HL-60/S4 (cell line): ENCODE measurements around the gene NPS.

Source experiments
- in situ Hi-C: fragments of 300-500 bp; cut with MboI; formaldehyde crosslinking; loops from 2 replicates; pipeline ENCODE4 v1.14.3; 2022; ENCODE audit warnings: low sequenced_read_pairs

The NPS gene

DNA sequence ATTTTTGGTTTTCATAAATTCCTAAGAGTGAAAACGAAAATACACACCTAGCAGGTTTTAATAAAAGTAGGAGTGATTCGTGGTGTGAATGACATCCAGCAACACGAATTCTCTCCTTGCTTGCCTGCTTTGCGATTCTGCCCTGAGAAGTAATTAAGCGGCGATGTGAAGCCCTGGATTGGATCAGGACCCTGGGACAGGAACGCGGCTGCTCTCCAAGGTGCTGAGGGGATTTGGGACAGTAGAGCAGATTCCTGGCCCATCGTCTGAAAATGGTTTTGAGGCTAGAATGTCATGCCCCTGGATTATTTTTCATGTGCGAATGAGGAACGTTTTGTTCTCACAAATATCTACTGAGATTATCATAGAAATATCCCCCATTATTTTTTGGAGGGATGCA is 7.8 kb downstream of the NPS start:
- in situ Hi-C loops, result no loop called here

DNA sequence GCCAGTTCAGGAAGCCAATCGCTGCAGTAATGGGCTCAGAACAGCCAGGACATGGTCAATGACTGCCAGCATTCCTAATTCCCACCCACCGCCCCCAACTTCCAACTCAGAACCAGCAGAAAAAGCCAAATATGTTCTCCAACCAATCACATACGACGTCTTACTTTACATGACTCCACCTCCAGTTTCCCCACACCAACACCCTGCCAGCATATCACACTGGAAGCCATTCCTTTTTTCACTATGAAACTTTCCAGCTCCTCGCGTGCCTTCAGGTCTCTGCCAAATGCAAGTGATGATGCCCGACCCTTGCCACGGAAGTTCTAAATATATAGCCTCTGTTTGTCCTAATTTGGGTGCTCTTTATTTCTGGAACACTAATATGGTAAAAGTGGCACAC is 12.5 kb downstream of the NPS start:
- in situ Hi-C loops, result no loop called here

DNA sequence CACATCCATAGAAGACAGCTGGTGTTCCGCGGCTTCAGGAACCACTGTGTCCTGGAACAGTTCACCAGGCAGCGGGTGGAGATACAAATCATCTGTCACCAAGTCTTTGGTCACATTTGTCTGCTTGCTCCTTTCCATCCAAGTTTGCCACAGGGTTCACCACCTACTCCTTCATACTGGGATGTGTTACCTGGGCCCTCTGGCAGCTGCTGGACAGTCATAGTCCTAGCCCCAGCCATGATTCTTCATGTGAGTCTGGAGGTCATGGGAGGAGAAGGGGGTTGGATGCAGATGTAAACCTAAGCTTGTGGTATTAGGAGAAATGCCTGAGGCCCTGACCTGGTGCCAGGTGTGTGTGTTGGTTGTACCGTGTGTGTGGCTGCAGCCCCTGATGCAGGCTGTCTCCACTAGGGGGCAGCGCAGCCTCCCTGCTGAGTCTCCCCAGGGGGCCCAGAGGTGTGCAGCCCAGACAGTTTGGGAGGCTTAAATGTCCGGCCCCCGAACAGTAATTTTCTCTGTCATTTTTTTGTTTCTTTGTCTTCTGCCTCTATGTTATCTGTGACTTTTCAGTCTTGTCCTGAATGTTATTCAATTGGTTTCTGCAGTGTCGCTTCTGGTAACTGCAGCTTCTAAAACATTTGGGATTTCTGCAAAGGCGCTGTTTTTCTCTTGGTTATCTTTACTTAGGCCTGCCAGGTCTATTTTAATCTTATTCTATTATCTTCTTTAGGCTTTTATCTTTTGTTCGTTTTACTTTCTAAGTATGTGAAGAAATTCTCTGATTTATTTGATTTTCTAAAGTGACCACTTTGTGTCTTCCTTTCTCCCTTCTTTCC is 14.8 kb downstream of the NPS start:
- in situ Hi-C loops, result no loop called here

DNA sequence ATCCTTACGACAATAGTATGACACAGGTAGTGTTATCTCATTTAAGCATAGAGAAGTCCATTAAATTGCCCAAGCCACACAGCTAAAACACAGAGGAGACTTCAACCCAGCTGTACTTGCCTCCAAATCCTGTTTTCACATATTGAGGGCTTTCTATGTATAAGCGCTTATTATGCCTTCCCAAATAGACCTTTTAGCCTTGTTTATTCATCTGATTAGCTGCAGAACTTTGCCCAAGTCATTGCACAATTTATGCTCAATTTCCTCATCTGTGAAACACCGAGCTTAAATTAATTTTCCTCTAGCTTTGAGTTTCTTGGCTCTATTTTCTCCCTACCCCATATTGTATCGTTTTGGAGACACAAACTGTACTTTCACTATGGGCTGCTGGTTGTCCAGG is 15.5 kb downstream of the NPS start:
- in situ Hi-C loops, result no loop called here

DNA sequence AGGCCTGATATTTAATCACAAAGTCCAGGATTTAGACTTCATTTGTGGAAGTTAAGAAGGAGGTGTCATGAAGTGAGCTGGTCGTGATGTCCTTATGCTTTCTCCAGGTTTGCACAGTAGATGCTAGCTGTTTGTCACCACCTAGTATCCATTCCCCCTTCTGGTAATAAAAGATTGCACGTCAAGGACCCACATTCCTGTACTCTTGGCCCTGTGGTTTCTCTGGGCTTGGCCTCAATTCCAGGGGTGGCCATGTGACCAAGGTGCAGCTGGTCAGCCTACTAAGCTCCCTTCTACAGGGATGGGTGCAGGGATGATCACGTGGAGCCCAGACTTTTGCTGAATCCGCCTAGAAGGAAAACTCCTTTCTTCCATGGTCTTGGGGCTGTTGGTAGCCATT is 16.5 kb downstream of the NPS start:
- in situ Hi-C loops, result no loop called here

DNA sequence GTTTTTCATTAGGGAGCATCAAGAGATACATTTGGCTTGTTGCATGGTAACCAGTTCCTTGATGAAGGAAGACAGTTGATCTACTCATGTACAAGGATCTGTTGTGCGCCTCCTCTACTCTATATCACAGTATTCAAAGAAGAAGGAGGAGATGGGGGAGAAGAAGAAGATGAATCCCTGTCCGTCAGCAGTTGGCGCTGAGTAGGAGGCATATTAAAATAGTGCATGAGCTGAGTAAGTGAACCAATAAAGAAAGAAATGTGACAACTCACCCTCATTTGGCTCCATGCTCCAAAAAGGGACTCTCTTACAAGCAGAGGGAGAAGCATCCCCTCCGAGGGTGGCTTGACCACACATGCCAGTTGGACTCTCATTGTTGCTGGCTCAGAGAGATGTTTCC is 20.1 kb downstream of the NPS start:
- in situ Hi-C loops, result no loop called here

GRCh38 chr10:127570036-127570435 is 20.9 kb downstream of the NPS start:
- in situ Hi-C loops, result no loop called here

GRCh38 chr10:127571386-127571785 is 22.3 kb downstream of the NPS start:
- in situ Hi-C loops, result no loop called here

- in situ Hi-C loops, result no loop called here
Measured at GRCh38 chr10:127576051-127576450, 26.9 kb downstream of the NPS start.

GRCh38 chr10:127576740-127577161 is 27.6 kb downstream of the NPS start:
- in situ Hi-C loops, result no loop called here

DNA sequence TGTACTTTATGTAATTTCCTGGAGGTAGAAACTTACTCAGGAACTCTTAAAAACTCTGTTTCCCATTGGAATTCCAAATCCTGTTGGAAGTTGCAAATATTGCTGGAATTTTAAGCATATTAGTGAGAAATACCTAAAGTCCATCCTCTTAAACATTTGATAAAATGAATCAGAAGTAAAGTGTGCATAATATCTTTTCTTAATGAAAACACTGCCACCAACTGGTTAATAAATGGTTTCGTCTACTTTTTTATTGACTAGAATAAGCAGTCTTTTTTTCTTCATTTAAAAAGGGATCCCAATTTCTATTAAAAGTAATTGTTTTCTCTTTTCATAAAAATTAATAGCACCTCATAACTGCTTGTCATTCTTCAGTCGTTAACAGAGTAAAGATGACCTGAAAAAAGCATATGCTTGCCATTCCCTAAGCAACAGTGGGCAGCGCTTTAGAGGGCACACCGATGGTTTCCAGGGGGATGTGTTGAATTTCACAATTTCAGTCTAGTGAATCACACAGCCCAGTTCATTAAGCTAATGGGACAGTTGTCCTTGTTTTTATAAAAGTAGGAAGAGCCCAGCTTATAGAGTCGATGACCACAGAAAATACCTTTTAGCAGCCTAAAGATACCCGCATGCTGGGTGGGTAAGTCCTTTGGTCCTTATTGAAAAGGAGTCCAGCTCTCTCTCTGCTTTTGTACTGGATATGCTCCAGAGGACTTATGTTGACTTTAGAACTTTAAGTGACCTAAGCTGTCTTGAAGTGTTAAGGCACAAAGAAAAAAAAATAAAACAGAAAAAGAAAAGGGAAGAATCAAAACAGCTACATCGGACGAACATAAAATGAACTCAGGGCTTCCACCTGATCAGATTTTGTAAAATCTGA is 28.5 kb downstream of the NPS start:
- in situ Hi-C loops, result no loop called here

DNA sequence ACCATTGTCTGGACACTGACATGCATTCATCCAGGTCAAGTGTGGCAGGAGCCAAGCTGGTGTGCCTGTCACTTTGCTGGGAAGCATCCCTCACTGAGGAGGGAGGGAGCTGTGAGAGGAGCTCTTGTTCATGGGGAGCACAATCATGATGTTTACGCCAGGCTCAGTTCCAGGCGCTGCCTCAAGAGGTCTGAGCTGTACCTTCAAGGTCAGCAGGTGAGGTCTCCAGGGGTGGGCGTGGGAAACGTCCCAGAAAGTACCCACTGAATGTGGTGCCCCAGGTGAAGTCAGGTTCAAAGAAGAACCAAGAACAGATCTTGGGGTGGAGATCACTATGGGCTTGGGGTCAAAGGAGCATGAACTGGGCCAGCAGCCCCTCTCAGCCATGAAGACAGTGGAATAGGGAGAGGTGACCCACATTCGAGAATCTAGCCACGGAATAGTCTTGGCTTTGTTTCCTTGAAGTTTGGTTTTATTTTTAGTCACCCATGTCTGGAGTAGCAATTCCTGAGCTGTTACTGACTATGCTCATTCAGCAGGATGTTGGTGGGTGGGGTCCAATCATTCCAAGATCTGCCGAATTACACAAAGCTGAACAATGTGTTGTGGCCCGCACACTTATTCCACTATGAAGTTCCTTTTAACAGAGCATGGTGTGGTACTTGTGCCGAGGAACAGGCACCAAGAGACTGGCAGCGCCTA is 29.3 kb downstream of the NPS start:
- in situ Hi-C loops, result no loop called here

GRCh38 chr10:127578961-127579305 is 29.8 kb downstream of the NPS start:
- in situ Hi-C loops, result no loop called here

DNA sequence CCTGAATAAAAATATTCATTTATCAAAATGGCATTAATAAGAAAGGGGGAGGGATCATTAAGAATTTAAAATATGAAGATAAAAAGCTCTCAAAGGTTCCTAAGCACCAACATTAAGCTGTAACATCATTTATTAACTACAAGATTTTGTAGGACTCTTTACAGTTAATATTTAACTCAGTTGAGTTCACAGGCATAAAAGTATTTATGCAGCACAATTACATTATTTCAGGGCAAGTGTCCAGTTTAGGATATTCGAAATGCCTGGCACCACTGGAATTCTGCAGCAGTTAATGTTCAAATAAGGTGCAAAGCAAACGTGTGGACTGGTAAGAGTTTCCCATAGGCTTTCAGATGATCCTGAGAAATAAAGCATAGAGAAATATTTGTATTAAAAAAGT is 30.5 kb downstream of the NPS start:
- in situ Hi-C loops, result no loop called here

DNA sequence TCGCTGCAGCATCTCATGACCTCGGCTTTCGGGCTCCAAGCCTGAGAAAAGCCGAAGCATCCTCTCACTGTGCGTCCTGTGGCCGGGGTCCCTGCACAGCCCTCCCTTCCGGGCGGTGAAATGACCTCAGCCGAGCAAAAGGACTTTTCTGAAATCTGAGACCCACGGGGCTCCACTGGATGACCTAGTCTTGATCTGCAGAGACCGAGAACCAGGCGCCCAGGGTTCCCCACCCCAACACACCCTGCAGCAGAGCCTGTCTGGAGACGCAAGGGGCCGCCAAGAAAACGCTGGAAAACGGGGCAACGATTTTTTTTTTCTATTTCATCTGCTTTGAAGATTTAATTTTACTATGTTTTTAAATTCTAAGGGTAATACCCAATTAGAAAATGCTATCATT is 31.7 kb downstream of the NPS start:
- in situ Hi-C loops, result no loop called here

DNA sequence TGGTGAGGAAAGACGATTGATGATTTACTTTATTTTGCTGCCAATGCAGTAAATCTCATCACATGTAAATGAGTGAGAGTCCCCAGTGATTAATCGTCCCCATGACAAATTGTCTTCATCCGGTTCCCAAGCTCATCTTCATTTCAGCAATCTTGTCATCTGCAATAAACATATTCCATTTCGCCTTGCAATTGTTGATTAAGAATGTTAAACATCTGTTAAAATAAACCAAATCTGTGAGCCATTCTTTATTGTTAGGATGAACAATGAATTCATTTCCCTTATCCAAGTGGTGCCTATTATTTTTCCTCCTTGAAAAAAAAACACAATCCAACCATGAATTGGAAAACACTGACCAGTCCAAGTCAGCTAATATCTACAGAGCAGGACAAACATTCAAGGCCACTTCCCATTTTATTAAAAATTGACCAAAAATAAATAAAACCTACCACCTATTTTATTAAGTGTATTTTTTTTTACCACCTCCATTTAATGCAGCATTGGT is 36.5 kb downstream of the NPS start:
- in situ Hi-C loops, result no loop called here

DNA sequence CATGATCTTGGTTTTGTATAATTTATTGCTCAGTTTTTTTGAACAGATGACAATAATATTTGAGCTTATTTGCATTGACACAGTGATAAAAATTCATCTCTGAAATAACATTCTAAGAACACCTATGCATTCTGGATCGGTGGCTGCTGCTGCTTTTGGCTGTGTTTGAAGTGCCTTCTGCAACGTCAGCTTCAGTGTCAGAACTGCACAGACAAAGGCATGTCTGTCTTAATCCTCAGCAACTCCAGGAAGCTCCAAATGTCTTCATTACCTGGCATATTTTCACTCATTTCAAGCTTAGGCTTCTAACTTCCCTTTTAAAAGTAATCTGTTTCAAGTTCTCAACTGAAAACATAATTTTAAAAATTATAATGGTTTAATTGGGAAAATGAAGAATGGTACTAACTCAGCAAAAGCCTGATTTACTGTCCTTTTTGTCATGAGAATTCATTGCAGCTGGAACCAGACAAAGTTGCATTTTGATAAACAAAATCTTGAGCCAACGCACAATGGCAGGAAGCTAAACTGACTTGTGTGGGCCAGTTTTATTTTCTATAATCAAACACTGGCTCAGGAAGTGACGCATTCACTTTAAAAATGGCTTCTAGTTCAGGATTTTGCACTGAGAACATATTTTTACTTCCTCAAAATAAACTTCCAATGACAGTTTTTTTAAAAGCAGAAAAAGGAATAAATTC is 38.7 kb downstream of the NPS start:
- in situ Hi-C loops, result no loop called here

GRCh38 chr10:127592586-127592985 is 43.5 kb downstream of the NPS start:
- in situ Hi-C loops, result no loop called here

- in situ Hi-C loops, result no loop called here
Measured at GRCh38 chr10:127600479-127600878, 51.4 kb downstream of the NPS start.
